GM18502 (cell line): Measurements from ENCODE around the gene EMC7.

Experiments
- ATAC-seq: cut with Tn5 transposase; IDR thresholded peaks from one replicate; pipeline ENCODE4 v1.9.1; 2021; ENCODE audit warnings: mild to moderate bottlenecking; ENCODE audit not compliant: unreplicated experiment, poor library complexity

Gene EMC7

DNA sequence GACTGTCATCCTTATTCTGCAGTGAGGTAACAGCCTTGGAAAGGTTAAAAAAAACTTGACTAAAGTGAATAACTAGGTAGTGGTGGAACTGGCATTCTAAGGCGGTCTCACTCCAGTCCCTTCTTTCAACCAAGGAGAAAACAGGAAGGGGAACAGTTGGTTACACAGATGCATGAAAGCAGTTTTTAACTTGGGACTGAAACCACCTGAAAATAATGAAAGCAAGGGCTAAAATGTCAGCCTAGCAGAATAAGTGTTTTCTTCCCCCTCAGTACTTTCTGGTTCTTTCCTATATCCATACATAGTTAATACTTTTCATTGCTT is 61.9 kb downstream of the EMC7 start:
- ATAC-seq: peak; percentile 18

- ATAC-seq: peak; percentile 54
These were observed 62.5 kb downstream of the EMC7 start, which contains the start of gene AVEN for GRCh38 chr15:34038871-34039789. TSS of gene AVEN (minus strand) at chr15:34039204. CDS start at chr15:34039046, 158 bp downstream.

- peak; percentile 75 for ATAC-seq
These were observed 63.4 kb downstream of the EMC7 start for GRCh38 chr15:34038023-34038870.
